ENCODE results near the gene MYO9A.
"Not testable (repeated sequence)": the region's sequence is repeated elsewhere in the genome, so short reads cannot be mapped to it uniquely, and the experiment has no call there.

The MYO9A gene

GRCh38 chr15:72112805-72113204, 5.1 kb downstream of the MYO9A start:
- DNase-seq (ENCODE audit: low read depth): no peak
- TF ChIP-seq CTCF (IDR thresholded peaks at IDR 0.05; ENCODE audit: control insufficient read depth, insufficient read depth, low read depth, low read length, missing control alignments): no peak
- no peak overlapping the region for H3K4me3 ChIP-seq (ENCODE audit: control insufficient read depth, low read depth, low read length)

- no peak for TF ChIP-seq CTCF (IDR thresholded peaks at IDR 0.05; ENCODE audit: control insufficient read depth, insufficient read depth, low read depth, low read length, missing control alignments)
- no peak overlapping the region for H3K4me3 ChIP-seq (ENCODE audit: control insufficient read depth, low read depth, low read length)
- no peak for DNase-seq (ENCODE audit: low read depth)
Observed at GRCh38 chr15:72112116-72112515, 5.8 kb downstream of the MYO9A start.

DNA sequence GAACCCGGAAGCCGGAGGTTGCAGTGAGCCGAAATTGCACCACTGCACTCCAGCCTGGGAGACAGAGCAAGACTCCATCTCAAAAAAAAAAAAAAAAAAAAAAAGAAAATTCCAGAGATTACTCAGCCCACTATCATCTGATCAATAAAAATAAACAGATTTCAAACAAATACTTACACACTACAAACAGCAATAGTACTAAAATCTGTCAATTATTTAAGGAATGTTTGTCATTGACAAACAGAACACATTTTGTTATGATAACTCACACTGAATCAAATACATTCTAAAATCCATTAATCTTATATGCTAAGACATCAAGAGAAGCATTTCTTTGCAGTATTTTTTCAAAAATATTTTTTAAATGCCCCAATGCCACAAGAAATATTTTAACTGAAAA, 7.6 kb downstream of the MYO9A start:
- TF ChIP-seq CTCF (IDR thresholded peaks at IDR 0.05; ENCODE audit: control insufficient read depth, insufficient read depth, low read depth, low read length, missing control alignments): no peak
- DNase-seq (ENCODE audit: low read depth): no peak
- H3K4me3 ChIP-seq (ENCODE audit: control insufficient read depth, low read depth, low read length): no peak overlapping the region

- TF ChIP-seq CTCF (IDR thresholded peaks at IDR 0.05; ENCODE audit: control insufficient read depth, insufficient read depth, low read depth, low read length, missing control alignments): no peak
- H3K4me3 ChIP-seq (ENCODE audit: control insufficient read depth, low read depth, low read length): no peak overlapping the region
- DNase-seq (ENCODE audit: low read depth): no peak
Observed at GRCh38 chr15:72106068-72106467, 11.9 kb downstream of the MYO9A start.

GRCh38 chr15:72105111-72105510, 12.8 kb downstream of the MYO9A start:
- DNase-seq (ENCODE audit: low read depth): no peak
- no peak for TF ChIP-seq CTCF (IDR thresholded peaks at IDR 0.05; ENCODE audit: control insufficient read depth, insufficient read depth, low read depth, low read length, missing control alignments)
- H3K4me3 ChIP-seq (ENCODE audit: control insufficient read depth, low read depth, low read length): no peak overlapping the region

DNA sequence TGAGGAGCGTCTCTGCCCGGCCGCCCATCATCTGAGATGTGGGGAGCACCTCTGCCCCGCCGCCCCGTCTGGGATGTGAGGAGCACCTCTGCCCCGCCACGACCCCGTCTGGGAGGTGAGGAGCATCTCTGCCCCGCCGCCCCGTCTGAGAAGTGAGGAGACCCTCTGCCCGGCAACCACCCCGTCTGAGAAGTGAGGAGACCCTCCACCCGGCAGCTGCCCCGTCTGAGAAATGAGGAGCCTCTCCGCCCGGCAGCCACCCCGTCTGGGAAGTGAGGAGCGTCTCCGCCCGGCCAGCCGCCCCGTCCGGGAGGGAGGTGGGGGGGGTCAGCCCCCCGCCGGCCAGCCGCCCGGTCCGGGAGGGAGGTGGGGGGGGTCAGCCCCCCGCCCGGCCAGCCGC, 17.4 kb downstream of the MYO9A start:
- not testable (repeated sequence) for DNase-seq (ENCODE audit: low read depth)

GRCh38 chr15:72099155-72099554, 18.8 kb downstream of the MYO9A start:
- no peak for TF ChIP-seq CTCF (IDR thresholded peaks at IDR 0.05; ENCODE audit: control insufficient read depth, insufficient read depth, low read depth, low read length, missing control alignments)
- no peak for DNase-seq (ENCODE audit: low read depth)

More for the DNA sequence above, 17.4 kb downstream of the MYO9A start:
- not testable (repeated sequence) for H3K4me3 ChIP-seq (ENCODE audit: control insufficient read depth, low read depth, low read length)

More at GRCh38 chr15:72099155-72099554, 18.8 kb downstream of the MYO9A start:
- no peak overlapping the region for H3K4me3 ChIP-seq (ENCODE audit: control insufficient read depth, low read depth, low read length)
